ENCODE data around the gene TMOD2.

DNA sequence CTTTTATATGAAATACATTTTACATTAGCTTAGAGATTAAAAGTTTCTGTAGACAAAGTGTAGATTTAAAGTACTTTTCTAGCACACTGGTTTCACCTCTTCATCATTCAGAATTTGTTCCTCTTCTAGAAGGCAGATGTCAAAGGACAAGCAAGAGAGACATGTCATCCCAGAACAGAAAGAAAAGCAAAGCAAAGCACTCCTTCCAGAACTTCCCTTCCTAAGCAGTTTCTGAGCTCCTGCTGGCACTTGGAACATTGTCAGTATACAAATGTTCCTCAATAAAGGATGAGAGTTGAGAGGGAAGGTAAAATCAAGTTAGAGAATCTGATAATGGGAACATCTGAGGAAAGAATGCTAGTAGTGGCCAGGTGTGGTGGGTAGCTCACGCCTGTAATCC, 104.2 kb downstream of the TMOD2 start:
- TF ChIP-seq POLR2AphosphoS5 (IDR thresholded peaks at IDR 0.05; ENCODE audit: low read depth, low read length) (no peak), POLR2A (IDR thresholded peaks at IDR 0.05; ENCODE audit: low read depth, low read length) (no peak), TAF1 (IDR thresholded peaks at IDR 0.05; ENCODE audit: low read depth, low read length) (no peak), POU2F2 (IDR thresholded peaks at IDR 0.05; ENCODE audit: low read depth, low read length) (no peak)

All from GM12891 (cell line).